ENCODE results near the gene FAM107A. TPM values are rescaled to one million over a fixed set of nuclear protein-coding genes. Genes with fewer than 3 reads are reported as not detected.
"Not testable (repeated sequence)": the region's sequence is repeated elsewhere in the genome, so short reads cannot be mapped to it uniquely, and the experiment has no call there.

The FAM107A gene
- total and polyA plus RNA-seq, 2 of the 13 experiments (the other 11 are each of a cell fraction or from before 2014, with no cell fraction given), result not detected

- not testable (repeated sequence) for TF ChIP-seq SOX6 (IDR thresholded peaks at IDR 0.05)
- TF ChIP-seq SOX6 (CRISPR knock-in tag; IDR thresholded peaks at IDR 0.05) (peak; percentile 12; the same call in 1 of the 2 replicates), POLR2A (IDR thresholded peaks at IDR 0.05; ENCODE audit: insufficient read depth in 1 of 2, low read depth in 2 of 2, low read length in 2 of 2) (peak in 1 of 2 experiments; percentile 26; a peak in 1 of 4 replicates), RARA (CRISPR knock-in tag; IDR thresholded peaks at IDR 0.05) (peak; percentile 51; the same call in 1 of the 2 replicates), RXRB (CRISPR knock-in tag; IDR thresholded peaks at IDR 0.05; ENCODE audit: borderline replicate concordance) (peak; percentile 42; the same call in 1 of the 2 replicates)
Measured at GRCh38 chr3:58527440-58527839, 49.8 kb downstream of the FAM107A start (continued).

- Histone ChIP-seq H3K27ac (ENCODE audit: extremely low read length, insufficient read depth, low read length) (no peak overlapping the region), H3K79me2 (ENCODE audit: insufficient read depth, low read length) (no peaks in the 10 kb centered on the region), H3K4me3 (replicated peaks in 1 of 3; ENCODE audit: insufficient read depth in 1 of 3, low read depth in 2 of 3, low read length in 3 of 3) (peak overlapping the region in 1 of 3 experiments; percentile 24; a peak in 2 of 6 replicates), H3K9ac (ENCODE audit: insufficient read depth, low read depth, low read length) (no peak overlapping the region), H3K9me3 (ENCODE audit: low read length) (no peaks in the 10 kb centered on the region), H4K20me1 (ENCODE audit: insufficient read depth, low read length) (no peaks in the 10 kb centered on the region), H3K4me1 (ENCODE audit: insufficient read depth, low read length) (peaks cover 66% of the 10 kb centered on the region), H2AFZ (ENCODE audit: low read length) (no peak overlapping the region), H3K4me2 (ENCODE audit: low read depth, low read length) (peak overlapping the region; percentile 43), H3K36me3 (replicated peaks in 1 of 2; ENCODE audit: control insufficient read depth in 1 of 2, insufficient read depth in 2 of 2, low read length in 2 of 2) (peaks cover 6 to 23% of the 10 kb centered on the region in 2 experiments; a peak in 4 of 5 replicates), H3K27me3 (ENCODE audit: control insufficient read depth in 1 of 2, insufficient read depth in 2 of 2, low read length in 2 of 2) (no peaks in the 10 kb centered on the region)
- ATAC-seq (peak; percentile 76), DNase-seq (ENCODE audit: low spot score) (peak; percentile 88), FAIRE-seq (peak; percentile 84)
- CTCF ChIA-PET (ENCODE audit: low intra/inter-chr PET ratio, low total read pairs), result no interaction called here
- 28% methylated on average over 2 of the region's 7 CpGs for WGBS (ENCODE audit: low lambda C conversion rate)
- POLR2A ChIA-PET, result interaction anchor here (0.6 to 4.5 kb wide), 12 partner anchors 8 to 219 kb away, joined by 3 to 55 read pairs (median 4); partner anchors contain the start of genes ACOX2 and KCTD6
- intact Hi-C loops (cut with micrococcal nuclease; ENCODE audit: unreplicated experiment), result no loop called here
- in situ Hi-C loops (cut with HindIII; ENCODE audit: extremely low pct_ligation_motif_present, low pct_unique_long_range_greater_than_20kb), result no loop called here
- BruUV-seq (replicated peaks), result no TSS peak
- TF ChIP-seq PHF5A (CRISPR knock-in tag; IDR thresholded peaks at IDR 0.05; ENCODE audit: low read depth, unreplicated experiment) (no peak), ZFP41 (CRISPR knock-in tag; IDR thresholded peaks at IDR 0.05; ENCODE audit: borderline replicate concordance) (no peak), ZNF350 (CRISPR knock-in tag; IDR thresholded peaks at IDR 0.05; ENCODE audit: borderline replicate concordance, low read depth) (no peak; the same call in 1 of the 2 replicates), ZSCAN31 (CRISPR knock-in tag; IDR thresholded peaks at IDR 0.05; ENCODE audit: low read depth) (peak; percentile 55; the same call in 1 of the 2 replicates), ZNF772 (CRISPR knock-in tag; IDR thresholded peaks at IDR 0.05) (0 out of 2 replicates have a peak, but pooled peaks have one; percentile 30), ATF2 (CRISPR knock-in tag; IDR thresholded peaks at IDR 0.05) (peak; percentile 67; the same call in 1 of the 2 replicates), MTF2 (CRISPR knock-in tag; IDR thresholded peaks at IDR 0.05; ENCODE audit: borderline replicate concordance) (no peak), ETV5 (CRISPR knock-in tag; IDR thresholded peaks at IDR 0.05; ENCODE audit: borderline replicate concordance) (no peak), CENPX (CRISPR knock-in tag; IDR thresholded peaks at IDR 0.05) (no peak), NBN (conservative IDR thresholded peaks at IDR 0.05) (no peak), ZNF660 (CRISPR knock-in tag; IDR thresholded peaks at IDR 0.05; ENCODE audit: borderline replicate concordance, low read depth) (no peak), KDM1A (CRISPR knock-in tag; IDR thresholded peaks at IDR 0.05) (no peak; the same call in 1 of the 2 replicates), CHD4 (IDR thresholded peaks at IDR 0.05; ENCODE audit: borderline replicate concordance, low read length) (no peak), ZNF383 (CRISPR knock-in tag; IDR thresholded peaks at IDR 0.05; ENCODE audit: borderline replicate concordance) (no peak), ZBTB49 (CRISPR knock-in tag; IDR thresholded peaks at IDR 0.05; ENCODE audit: borderline replicate concordance) (no peak), MED8 (CRISPR knock-in tag; IDR thresholded peaks at IDR 0.05; ENCODE audit: insufficient replicate concordance) (no peak)
Measured at GRCh38 chr3:58526515-58526957, 50.7 kb downstream of the FAM107A start.

Data from HepG2 (cell line).